Measurements from ENCODE around the gene TM9SF3.

Gene TM9SF3

GRCh38 chr10:96501985-96502384 is 84.8 kb downstream of the TM9SF3 start:
- H3K4me3 ChIP-seq (ENCODE audit: low read depth, low read length), result no peak overlapping the region
- TF ChIP-seq CTCF (IDR thresholded peaks at IDR 0.05; ENCODE audit: low read depth, low read length), result no peak

- H3K4me3 ChIP-seq (ENCODE audit: low read depth, low read length), result no peak overlapping the region
- no peak for TF ChIP-seq CTCF (IDR thresholded peaks at IDR 0.05; ENCODE audit: low read depth, low read length)
Measured at GRCh38 chr10:96500519-96500918, 86.3 kb downstream of the TM9SF3 start.

- TF ChIP-seq CTCF (IDR thresholded peaks at IDR 0.05; ENCODE audit: low read depth, low read length), result no peak
- H3K4me3 ChIP-seq (ENCODE audit: low read depth, low read length), result no peak overlapping the region
Measured at GRCh38 chr10:96500050-96500449, 86.8 kb downstream of the TM9SF3 start.

GRCh38 chr10:96497391-96497790 is 89.4 kb downstream of the TM9SF3 start:
- no peak for TF ChIP-seq CTCF (IDR thresholded peaks at IDR 0.05; ENCODE audit: low read depth, low read length)
- H3K4me3 ChIP-seq (ENCODE audit: low read depth, low read length), result no peak overlapping the region

GRCh38 chr10:96496281-96496925 is 90.4 kb downstream of the TM9SF3 start:
- no peak for TF ChIP-seq CTCF (IDR thresholded peaks at IDR 0.05; ENCODE audit: low read depth, low read length)
- H3K4me3 ChIP-seq (ENCODE audit: low read depth, low read length), result no peak overlapping the region

- TF ChIP-seq CTCF (IDR thresholded peaks at IDR 0.05; ENCODE audit: low read depth, low read length), result no peak
- H3K4me3 ChIP-seq (ENCODE audit: low read depth, low read length), result no peak overlapping the region
Measured at GRCh38 chr10:96495544-96495943, 91.3 kb downstream of the TM9SF3 start.

GRCh38 chr10:96494694-96495093 is 92.1 kb downstream of the TM9SF3 start:
- no peak overlapping the region for H3K4me3 ChIP-seq (ENCODE audit: low read depth, low read length)
- no peak for TF ChIP-seq CTCF (IDR thresholded peaks at IDR 0.05; ENCODE audit: low read depth, low read length)

Measured in WI38 (cell line).